PC-9 (cell line): Measurements from ENCODE around the gene NACA. TPM values are rescaled to one million over a fixed set of nuclear protein-coding genes. Genes with fewer than 3 reads are reported as not detected.

Source experiments
- BruUV-seq: library from RNA; stranded (reverse); fragments of 400-500 nt; replicated peaks from 2 replicates; lab custom pipeline; 2021; lab: Mats Ljungman, UMichigan
- CTCF ChIA-PET: fragments of 300-600 bp; sonication (Branson Sonifier 250); formaldehyde crosslinking; loops from one replicate; lab custom pipeline; 2022; ENCODE audit warnings: antibody characterized with exemption; lab: Charles Lee
- POLR2A ChIA-PET: fragments of 300-600 bp; sonication (Branson Sonifier 250); formaldehyde crosslinking; loops from one replicate; lab custom pipeline; 2022; ENCODE audit warnings: antibody characterized with exemption; ENCODE audit not compliant: unreplicated experiment; lab: Charles Lee
- DNase-seq, 2 experiments: peaks; one replicate each; pipeline versions ENCODE4 v3.0.0 to v3.0.0-alpha.2; 2015 to 2022; ENCODE audit warnings: mixed read lengths in 1 of 2
- H2AFZ ChIP-seq: fragments of 200-600 bp; sonication (generic); 2 replicates; pipeline ENCODE4 v1.8.1; 2017; ENCODE audit warnings: antibody characterized with exemption
- H3F3A ChIP-seq: fragments of 200-600 bp; sonication (generic); 2 replicates; pipeline ENCODE4 v1.8.1; 2017; ENCODE audit warnings: antibody characterized with exemption, mild to moderate bottlenecking, low read depth; ENCODE audit not compliant: insufficient read depth
- H3K27ac ChIP-seq: fragments of 200-600 bp; sonication (generic); 2 replicates; pipeline ENCODE4 v1.6.1; 2016; ENCODE audit warnings: mixed run types
- H3K27me3 ChIP-seq: fragments of 200-600 bp; sonication (generic); 2 replicates; pipeline ENCODE4 v1.6.1; 2016; ENCODE audit warnings: low read depth, mixed run types; ENCODE audit not compliant: insufficient read depth
- H3K36me3 ChIP-seq: fragments of 200-600 bp; sonication (generic); 2 replicates; pipeline ENCODE4 v1.6.1; 2016; ENCODE audit warnings: low read depth, mixed run types
- H3K4me1 ChIP-seq: fragments of 200-600 bp; sonication (generic); replicated peaks from 2 replicates; pipeline ENCODE4 v1.6.1; 2016; ENCODE audit warnings: mixed run types; ENCODE audit not compliant: insufficient read depth
- H3K4me2 ChIP-seq: fragments of 200-600 bp; sonication (generic); 2 replicates; pipeline ENCODE4 v1.6.1; 2017; ENCODE audit warnings: mixed run types
- H3K4me3 ChIP-seq: fragments of 200-600 bp; sonication (generic); 2 replicates; pipeline ENCODE4 v1.6.1; 2016; ENCODE audit warnings: mixed run types
- H3K79me2 ChIP-seq: fragments of 200-600 bp; sonication (generic); 2 replicates; pipeline ENCODE4 v1.6.1; 2017; ENCODE audit warnings: low read depth, mixed run types
- H3K9me2 ChIP-seq: fragments of 200-600 bp; sonication (generic); 2 replicates; pipeline ENCODE4 v1.8.1; 2017; ENCODE audit warnings: mild to moderate bottlenecking; ENCODE audit not compliant: insufficient read depth
- H3K9me3 ChIP-seq: fragments of 200-600 bp; sonication (generic); 2 replicates; pipeline ENCODE4 v1.8.1; 2016; ENCODE audit warnings: low read depth; ENCODE audit not compliant: insufficient read depth
- H4K20me1 ChIP-seq: fragments of 200-600 bp; sonication (generic); 2 replicates; pipeline ENCODE4 v1.8.1; 2017; ENCODE audit not compliant: insufficient read depth
- CTCF ChIP-seq: fragments of 200-600 bp; sonication (generic); conservative IDR thresholded peaks from 2 replicates; pipeline ENCODE4 v1.6.1; 2017; ENCODE audit warnings: mixed run types, antibody characterized with exemption, mild to moderate bottlenecking, moderate library complexity
- EZH2 ChIP-seq: fragments of 200-600 bp; sonication (generic); IDR thresholded peaks from 2 replicates; pipeline ENCODE4 v1.8.0; 2017; ENCODE audit warnings: antibody characterized with exemption, low read depth
- intact Hi-C: fragments of 100-400 bp; cut with micrococcal nuclease; formaldehyde crosslinking; loops from one replicate; pipeline ENCODE4 v1.10.0; 2022; ENCODE audit not compliant: unreplicated experiment
- total RNA-seq: library from RNA; stranded (reverse); gene quantifications from 2 replicates; pipeline ENCODE4 v1.2.3, GENCODE V29; 2021

The NACA gene
- total RNA-seq, 1 experiment from 2014 or later: 1,035 TPM

GRCh38 chr12:56716458-56716857 lies 8.6 kb downstream of the NACA start:
- no TSS peak for BruUV-seq
- Histone ChIP-seq H3K4me3 (no peak overlapping the region), H3K9me3 (no peaks in the 10 kb centered on the region), H3K27ac (peak overlapping the region; percentile 13; the same call in 1 of the 2 replicates), H3K79me2 (peaks cover 61% of the 10 kb centered on the region), H3K4me1 (peaks cover 32% of the 10 kb centered on the region), H3F3A (peaks cover 84% of the 10 kb centered on the region), H4K20me1 (peaks cover 88% of the 10 kb centered on the region), H3K36me3 (peaks cover 72% of the 10 kb centered on the region), H3K27me3 (no peaks in the 10 kb centered on the region), H3K4me2 (no peak overlapping the region), H3K9me2 (no peaks in the 10 kb centered on the region), H2AFZ (no peak overlapping the region)
- no peak for DNase-seq
- ChIA-PET CTCF (no interaction called here), POLR2A (no interaction called here)
- intact Hi-C loops: no loop called here
- no peak for TF ChIP-seq CTCF
- no peak for TF ChIP-seq EZH2

- H3K9me2 ChIP-seq: no peaks in the 10 kb centered on the region
- H3K4me3 ChIP-seq: no peak overlapping the region
- no peaks in the 10 kb centered on the region for H3K27me3 ChIP-seq
- no peak overlapping the region for H3K4me2 ChIP-seq
- intact Hi-C loops: no loop called here
- TF ChIP-seq CTCF: no peak
- no peak for TF ChIP-seq EZH2
- H3F3A ChIP-seq: peaks cover 86% of the 10 kb centered on the region
- H3K79me2 ChIP-seq: peaks cover 55% of the 10 kb centered on the region
- ChIA-PET CTCF (no interaction called here), POLR2A (no interaction called here)
- DNase-seq: no peak
- no TSS peak for BruUV-seq
- H4K20me1 ChIP-seq: peaks cover 86% of the 10 kb centered on the region
- peaks cover 74% of the 10 kb centered on the region for H3K36me3 ChIP-seq
- no peaks in the 10 kb centered on the region for H3K9me3 ChIP-seq
- H2AFZ ChIP-seq: no peak overlapping the region
- peak overlapping the region; percentile 13; the same call in 1 of the 2 replicates for H3K27ac ChIP-seq
- peaks cover 25% of the 10 kb centered on the region for H3K4me1 ChIP-seq
Observed at GRCh38 chr12:56715798-56716197, 9.3 kb downstream of the NACA start.

GRCh38 chr12:56714431-56714929 lies 10.6 kb downstream of the NACA start:
- 0 out of 2 replicates have a peak overlapping the region, but pooled peaks have one; percentile 2 for H3K27ac ChIP-seq
- ChIA-PET POLR2A (no interaction called here), CTCF (no interaction called here)
- H3K4me2 ChIP-seq: no peak overlapping the region
- peaks cover 86% of the 10 kb centered on the region for H3F3A ChIP-seq
- H3K27me3 ChIP-seq: no peaks in the 10 kb centered on the region
- no peaks in the 10 kb centered on the region for H3K9me2 ChIP-seq
- no peak overlapping the region for H2AFZ ChIP-seq
- intact Hi-C loops: no loop called here
- DNase-seq: peak in 1 of 2 experiments; percentile 51
- TF ChIP-seq CTCF (no peak), EZH2 (no peak)
- no TSS peak for BruUV-seq
- H3K9me3 ChIP-seq: no peaks in the 10 kb centered on the region
- peaks cover 73% of the 10 kb centered on the region for H4K20me1 ChIP-seq
- H3K36me3 ChIP-seq: peaks cover 62% of the 10 kb centered on the region
- no peak overlapping the region for H3K4me3 ChIP-seq
- peaks cover 41% of the 10 kb centered on the region for H3K79me2 ChIP-seq
- peaks cover 12% of the 10 kb centered on the region; the same call in 1 of the 2 replicates for H3K4me1 ChIP-seq
